ENCODE results near the gene RNU4-1. TPM values are rescaled to one million over a fixed set of nuclear protein-coding genes. Genes with fewer than 3 reads are reported as not detected.
A peak's percentile ranks its signal among the peaks of the same experiment; 100 is the strongest.

RNU4-1 gene
- total and polyA plus RNA-seq, 9 of the 15 experiments (the other 6 are each of a cell fraction or from before 2014, with no cell fraction given), result under 0.01 to 19,719 (median 3,563) TPM; not detected in 4

DNA sequence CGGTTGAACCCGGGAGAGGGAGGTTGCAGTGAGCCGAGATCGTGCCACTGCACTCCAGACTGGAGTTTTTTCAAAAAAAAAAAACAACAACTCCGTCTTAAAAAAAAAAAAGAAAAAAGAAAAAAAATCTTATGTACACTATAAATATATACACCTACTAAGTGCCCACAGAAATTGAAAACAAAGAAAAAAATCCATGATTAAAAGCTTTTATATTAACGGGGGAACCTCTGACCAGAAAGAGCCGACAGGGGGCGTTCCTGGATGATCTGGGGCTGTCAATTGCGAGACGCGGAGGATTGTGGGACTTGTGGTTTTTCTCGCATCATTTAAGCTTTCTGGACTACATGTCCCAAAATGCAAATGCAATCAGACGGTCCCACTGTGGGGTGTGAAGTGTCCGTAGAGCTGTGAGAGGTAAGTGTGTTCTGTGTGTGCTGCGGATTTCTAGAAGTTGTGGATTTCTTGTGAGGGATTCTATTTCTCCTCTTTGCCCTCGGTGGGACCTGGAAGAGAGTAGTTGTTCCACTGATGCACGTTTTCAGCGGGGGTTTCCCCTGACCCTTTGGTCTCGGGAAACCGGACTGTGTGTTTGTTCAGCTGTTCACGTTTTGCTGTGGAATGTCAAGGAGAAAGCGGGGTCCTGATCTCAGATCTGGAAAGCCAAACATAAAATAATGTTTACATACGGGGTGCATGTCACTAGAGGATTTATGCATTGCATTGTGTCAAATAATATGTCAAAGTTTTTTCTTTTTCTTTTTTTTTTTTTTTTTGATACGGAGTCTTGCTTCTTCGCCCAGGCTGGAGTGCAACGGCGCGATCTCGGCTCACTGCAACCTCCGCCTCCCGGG lies 9.2 kb upstream of the RNU4-1 start, which contains the start of gene SIRT4 (continued):
- TF ChIP-seq RREB1 (CRISPR knock-in tag; IDR thresholded peaks at IDR 0.05) (no peak), ZNF224 (CRISPR knock-in tag; IDR thresholded peaks at IDR 0.05) (no peak), ZBED1 (IDR thresholded peaks at IDR 0.05) (no peak), FOXJ3 (CRISPR knock-in tag; IDR thresholded peaks at IDR 0.05) (no peak), PURB (CRISPR knock-in tag; IDR thresholded peaks at IDR 0.05; ENCODE audit: low read depth) (no peak), ZNF583 (CRISPR knock-in tag; IDR thresholded peaks at IDR 0.05) (no peak), MTA3 (IDR thresholded peaks at IDR 0.05; ENCODE audit: borderline replicate concordance) (peak; percentile 79), RBM25 (IDR thresholded peaks at IDR 0.05; ENCODE audit: low read depth, low read length, severe bottlenecking) (no peak), GABPA (tag; conservative IDR thresholded peaks at IDR 0.05; ENCODE audit: low read depth) (0 out of 2 replicates have a peak, but pooled peaks have one; percentile 38), CREBBP (IDR thresholded peaks at IDR 0.05; ENCODE audit: low read depth, low read length) (no peak), NFXL1 (CRISPR knock-in tag; IDR thresholded peaks at IDR 0.05) (no peak), ZNF239 (CRISPR knock-in tag; IDR thresholded peaks at IDR 0.05) (0 out of 2 replicates have a peak, but pooled peaks have one; percentile 12), NFIX (CRISPR knock-in tag; IDR thresholded peaks at IDR 0.05; ENCODE audit: low read depth) (no peak), RBM14 (IDR thresholded peaks at IDR 0.05; ENCODE audit: borderline replicate concordance, insufficient read depth, low read depth, low read length) (no peak), RBM34 (IDR thresholded peaks at IDR 0.05; ENCODE audit: borderline replicate concordance, insufficient read depth, low read length) (no peak), C11orf30 (IDR thresholded peaks at IDR 0.05; ENCODE audit: low read depth) (0 out of 2 replicates have a peak, but pooled peaks have one; percentile 32), NEUROD1 (IDR thresholded peaks at IDR 0.05; ENCODE audit: borderline replicate concordance, low read depth, low read length, partially characterized antibody) (no peak), RBM39 (optimal IDR thresholded peaks at IDR 0.05; ENCODE audit: low read depth, low read length) (no peak), KDM2B (CRISPR knock-in tag; IDR thresholded peaks at IDR 0.05) (0 out of 2 replicates have a peak, but pooled peaks have one; percentile 31), HMG20B (CRISPR knock-in tag; IDR thresholded peaks at IDR 0.05) (no peak)
- TF ChIP-seq, protein P1, sequence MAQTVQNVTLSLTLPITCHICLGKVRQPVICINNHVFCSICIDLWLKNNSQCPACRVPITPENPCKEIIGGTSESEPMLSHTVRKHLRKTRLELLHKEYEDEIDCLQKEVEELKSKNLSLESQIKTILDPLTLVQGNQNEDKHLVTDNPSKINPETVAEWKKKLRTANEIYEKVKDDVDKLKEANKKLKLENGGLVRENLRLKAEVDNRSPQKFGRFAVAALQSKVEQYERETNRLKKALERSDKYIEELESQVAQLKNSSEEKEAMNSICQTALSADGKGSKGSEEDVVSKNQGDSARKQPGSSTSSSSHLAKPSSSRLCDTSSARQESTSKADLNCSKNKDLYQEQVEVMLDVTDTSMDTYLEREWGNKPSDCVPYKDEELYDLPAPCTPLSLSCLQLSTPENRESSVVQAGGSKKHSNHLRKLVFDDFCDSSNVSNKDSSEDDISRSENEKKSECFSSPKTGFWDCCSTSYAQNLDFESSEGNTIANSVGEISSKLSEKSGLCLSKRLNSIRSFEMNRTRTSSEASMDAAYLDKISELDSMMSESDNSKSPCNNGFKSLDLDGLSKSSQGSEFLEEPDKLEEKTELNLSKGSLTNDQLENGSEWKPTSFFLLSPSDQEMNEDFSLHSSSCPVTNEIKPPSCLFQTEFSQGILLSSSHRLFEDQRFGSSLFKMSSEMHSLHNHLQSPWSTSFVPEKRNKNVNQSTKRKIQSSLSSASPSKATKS (CRISPR knock-in tag; IDR thresholded peaks at IDR 0.05), result no peak
